Ishikawa (cell line): ENCODE data around the gene CARD18.

ENCODE experiments used
- CEBPB ChIP-seq: IDR thresholded peaks from 2 replicates; pipeline ENCODE4 v1.6.1; 2012
- CREB1 ChIP-seq: IDR thresholded peaks from 2 replicates; pipeline ENCODE4 v1.6.1; 2012; ENCODE audit warnings: low read depth
- EGR1 ChIP-seq: IDR thresholded peaks from 2 replicates; pipeline ENCODE4 v1.6.1; 2012
- EP300 ChIP-seq: IDR thresholded peaks from 2 replicates; pipeline ENCODE4 v1.6.1; 2012; ENCODE audit warnings: borderline replicate concordance
- FOXM1 ChIP-seq: IDR thresholded peaks from 2 replicates; pipeline ENCODE4 v1.6.1; 2012; ENCODE audit warnings: low read depth, borderline replicate concordance
- NFIC ChIP-seq: IDR thresholded peaks from 2 replicates; pipeline ENCODE4 v1.6.1; 2012
- RAD21 ChIP-seq: IDR thresholded peaks from 2 replicates; pipeline ENCODE4 v1.6.1; 2012; ENCODE audit warnings: low read depth
- TAF1 ChIP-seq: IDR thresholded peaks from 2 replicates; pipeline ENCODE4 v1.6.1; 2012; ENCODE audit warnings: low read depth, mild to moderate bottlenecking
- TCF12 ChIP-seq: IDR thresholded peaks from 2 replicates; pipeline ENCODE4 v1.6.1; 2012; ENCODE audit warnings: low read depth
- TEAD4 ChIP-seq: IDR thresholded peaks from 2 replicates; pipeline ENCODE4 v1.6.1; 2012
- YY1 ChIP-seq: IDR thresholded peaks from 2 replicates; pipeline ENCODE4 v1.6.1; 2012; ENCODE audit warnings: low read depth
- ZBTB7A ChIP-seq: IDR thresholded peaks from 2 replicates; pipeline ENCODE4 v1.6.1; 2012; ENCODE audit warnings: low read depth
- TF ChIP-seq, protein P1 (sequence below): IDR thresholded peaks from 2 replicates; pipeline ENCODE4 v1.6.1; 2012
- TF ChIP-seq, protein P2 (sequence below): IDR thresholded peaks from 2 replicates; pipeline ENCODE4 v1.6.1; 2012; ENCODE audit warnings: low read depth, mild to moderate bottlenecking
- TF ChIP-seq, protein P3 (sequence below): IDR thresholded peaks from 2 replicates; pipeline ENCODE4 v1.6.1; 2012

Gene CARD18

DNA sequence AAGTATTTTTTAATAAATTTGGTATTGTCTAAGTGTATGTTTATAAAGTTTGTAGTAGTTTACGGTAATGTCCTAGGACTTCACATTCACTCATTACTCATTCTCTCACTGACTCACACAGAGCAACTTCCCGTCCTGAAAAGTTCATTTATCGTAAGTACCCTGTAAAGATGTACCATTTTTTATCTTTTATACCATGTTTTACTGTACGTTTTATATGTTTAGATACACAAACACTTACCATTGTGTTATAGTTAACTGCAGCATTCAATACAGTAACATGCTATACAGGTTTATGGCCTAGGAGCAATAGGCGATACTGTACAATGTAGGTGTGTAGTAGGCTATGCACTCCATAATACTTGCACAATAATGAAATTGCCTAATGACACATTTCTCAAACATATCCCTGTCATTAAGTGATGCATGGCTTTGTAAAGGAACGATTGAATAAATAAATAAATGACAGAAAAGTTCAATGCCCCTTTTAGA lies 12.5 kb upstream of the CARD18 start:
- TF ChIP-seq CREB1, result no peak
- TF ChIP-seq TCF12, result no peak

DNA sequence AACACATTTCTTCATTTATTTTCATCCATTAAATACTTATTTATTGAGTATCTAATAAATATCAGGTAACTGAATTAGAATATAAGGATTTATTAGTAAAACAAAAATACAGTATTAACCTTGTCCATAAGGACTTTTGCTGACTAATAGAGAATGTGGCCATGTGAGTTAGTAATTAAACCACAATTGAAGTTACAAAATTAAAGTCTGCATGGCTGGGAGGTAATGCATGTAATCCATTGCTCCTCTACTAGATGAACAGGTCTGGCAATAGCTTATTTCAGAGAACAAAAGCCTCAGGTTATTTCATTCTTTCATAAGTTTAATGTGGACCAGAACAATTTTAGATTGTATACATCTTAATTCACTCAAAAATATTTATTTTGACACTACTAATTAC lies 9.9 kb upstream of the CARD18 start:
- TF ChIP-seq CREB1 (no peak), CEBPB (no peak), ZBTB7A (no peak), EGR1 (no peak), FOXM1 (no peak), YY1 (no peak), TAF1 (no peak), RAD21 (no peak), TCF12 (no peak), EP300 (no peak), TEAD4 (no peak), NFIC (no peak)
- TF ChIP-seq, protein P1, sequence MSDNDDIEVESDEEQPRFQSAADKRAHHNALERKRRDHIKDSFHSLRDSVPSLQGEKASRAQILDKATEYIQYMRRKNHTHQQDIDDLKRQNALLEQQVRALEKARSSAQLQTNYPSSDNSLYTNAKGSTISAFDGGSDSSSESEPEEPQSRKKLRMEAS, result no peak
- TF ChIP-seq, protein P2, sequence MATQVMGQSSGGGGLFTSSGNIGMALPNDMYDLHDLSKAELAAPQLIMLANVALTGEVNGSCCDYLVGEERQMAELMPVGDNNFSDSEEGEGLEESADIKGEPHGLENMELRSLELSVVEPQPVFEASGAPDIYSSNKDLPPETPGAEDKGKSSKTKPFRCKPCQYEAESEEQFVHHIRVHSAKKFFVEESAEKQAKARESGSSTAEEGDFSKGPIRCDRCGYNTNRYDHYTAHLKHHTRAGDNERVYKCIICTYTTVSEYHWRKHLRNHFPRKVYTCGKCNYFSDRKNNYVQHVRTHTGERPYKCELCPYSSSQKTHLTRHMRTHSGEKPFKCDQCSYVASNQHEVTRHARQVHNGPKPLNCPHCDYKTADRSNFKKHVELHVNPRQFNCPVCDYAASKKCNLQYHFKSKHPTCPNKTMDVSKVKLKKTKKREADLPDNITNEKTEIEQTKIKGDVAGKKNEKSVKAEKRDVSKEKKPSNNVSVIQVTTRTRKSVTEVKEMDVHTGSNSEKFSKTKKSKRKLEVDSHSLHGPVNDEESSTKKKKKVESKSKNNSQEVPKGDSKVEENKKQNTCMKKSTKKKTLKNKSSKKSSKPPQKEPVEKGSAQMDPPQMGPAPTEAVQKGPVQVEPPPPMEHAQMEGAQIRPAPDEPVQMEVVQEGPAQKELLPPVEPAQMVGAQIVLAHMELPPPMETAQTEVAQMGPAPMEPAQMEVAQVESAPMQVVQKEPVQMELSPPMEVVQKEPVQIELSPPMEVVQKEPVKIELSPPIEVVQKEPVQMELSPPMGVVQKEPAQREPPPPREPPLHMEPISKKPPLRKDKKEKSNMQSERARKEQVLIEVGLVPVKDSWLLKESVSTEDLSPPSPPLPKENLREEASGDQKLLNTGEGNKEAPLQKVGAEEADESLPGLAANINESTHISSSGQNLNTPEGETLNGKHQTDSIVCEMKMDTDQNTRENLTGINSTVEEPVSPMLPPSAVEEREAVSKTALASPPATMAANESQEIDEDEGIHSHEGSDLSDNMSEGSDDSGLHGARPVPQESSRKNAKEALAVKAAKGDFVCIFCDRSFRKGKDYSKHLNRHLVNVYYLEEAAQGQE, result no peak
- TF ChIP-seq, protein P3, sequence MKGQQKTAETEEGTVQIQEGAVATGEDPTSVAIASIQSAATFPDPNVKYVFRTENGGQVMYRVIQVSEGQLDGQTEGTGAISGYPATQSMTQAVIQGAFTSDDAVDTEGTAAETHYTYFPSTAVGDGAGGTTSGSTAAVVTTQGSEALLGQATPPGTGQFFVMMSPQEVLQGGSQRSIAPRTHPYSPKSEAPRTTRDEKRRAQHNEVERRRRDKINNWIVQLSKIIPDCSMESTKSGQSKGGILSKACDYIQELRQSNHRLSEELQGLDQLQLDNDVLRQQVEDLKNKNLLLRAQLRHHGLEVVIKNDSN, result no peak

DNA sequence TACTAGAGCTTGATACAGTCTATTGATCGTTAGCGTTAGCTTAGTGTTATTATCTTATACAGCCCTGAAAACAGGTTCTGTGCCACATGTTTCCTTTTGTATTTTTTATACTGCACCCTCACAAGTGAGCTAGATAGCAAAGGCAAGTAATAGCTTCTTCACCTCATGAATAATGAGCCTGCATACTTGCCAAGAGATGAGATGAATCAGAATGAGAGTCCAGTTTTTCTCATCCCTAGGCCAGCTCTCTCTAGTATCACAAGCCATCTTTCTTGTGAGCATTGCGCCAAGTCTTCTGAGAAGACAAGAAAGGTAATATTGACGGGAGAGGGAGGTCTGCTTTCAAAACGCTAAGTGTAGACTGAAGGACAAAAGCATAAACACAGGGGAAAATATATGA lies 8.7 kb upstream of the CARD18 start:
- no peak for TF ChIP-seq EP300
- TF ChIP-seq, protein P3, result no peak
- no peak for TF ChIP-seq ZBTB7A
- TF ChIP-seq TCF12, result no peak

DNA sequence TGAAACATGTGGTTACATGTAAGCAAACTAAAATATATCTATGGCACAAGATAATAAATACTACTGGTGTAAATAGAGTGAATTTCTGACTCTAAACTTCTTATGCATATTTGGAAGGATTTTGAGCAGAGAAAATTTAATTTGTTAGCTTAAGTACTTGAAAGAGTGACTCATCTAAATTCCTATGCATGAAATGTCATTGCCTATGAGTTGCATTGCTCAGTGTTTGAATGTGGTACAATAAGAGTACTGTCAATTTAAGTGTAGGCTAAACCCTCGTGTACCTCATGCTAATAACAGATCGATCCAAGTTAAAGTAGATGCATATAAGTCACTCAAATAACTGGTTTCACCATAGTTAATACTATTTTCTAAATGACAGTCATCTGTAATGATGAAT lies 5.3 kb upstream of the CARD18 start:
- TF ChIP-seq, protein P3, result no peak
- no peak for TF ChIP-seq CREB1
- no peak for TF ChIP-seq CEBPB
- no peak for TF ChIP-seq ZBTB7A
- TF ChIP-seq RAD21, result no peak
- TF ChIP-seq YY1, result no peak
- no peak for TF ChIP-seq TEAD4
- no peak for TF ChIP-seq TCF12
- TF ChIP-seq, protein P1, result no peak
- TF ChIP-seq FOXM1, result no peak
- TF ChIP-seq, protein P2, result no peak

DNA sequence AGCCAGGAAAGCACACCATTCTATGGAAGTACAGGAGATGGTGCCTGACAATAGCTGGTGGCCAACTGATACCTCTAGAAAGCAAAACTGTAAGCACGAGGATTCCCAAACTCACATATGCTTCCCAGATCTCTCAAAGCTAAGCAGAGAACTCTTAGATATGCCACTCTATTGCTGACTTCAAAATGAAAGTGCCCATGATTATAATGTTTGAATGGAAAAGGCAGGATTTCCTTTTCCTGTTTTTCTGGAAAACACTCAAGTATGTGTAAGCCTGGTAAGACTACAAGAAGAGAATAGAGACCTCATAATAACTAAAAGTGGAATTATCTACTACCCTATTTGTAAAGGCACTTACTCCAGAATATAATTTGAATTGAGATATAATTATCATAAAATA lies 2.6 kb upstream of the CARD18 start:
- TF ChIP-seq, protein P3, result no peak
- no peak for TF ChIP-seq RAD21
- no peak for TF ChIP-seq CREB1
- no peak for TF ChIP-seq TCF12
- TF ChIP-seq FOXM1, result no peak
- TF ChIP-seq NFIC, result no peak
- no peak for TF ChIP-seq YY1
- TF ChIP-seq TEAD4, result no peak
- TF ChIP-seq, protein P2, result no peak
- TF ChIP-seq EP300, result no peak
- no peak for TF ChIP-seq CEBPB
- TF ChIP-seq EGR1, result no peak
- TF ChIP-seq ZBTB7A, result no peak
- TF ChIP-seq TAF1, result no peak
- TF ChIP-seq, protein P1, result no peak
